Measurements from ENCODE around the gene DOCK9. TPM values are rescaled to one million over a fixed set of nuclear protein-coding genes. Genes with fewer than 3 reads are reported as not detected.

The DOCK9 gene
- polyA plus RNA-seq, 1 of the 3 experiments (the other 2 are of a cell fraction), result 16.6 TPM

DNA sequence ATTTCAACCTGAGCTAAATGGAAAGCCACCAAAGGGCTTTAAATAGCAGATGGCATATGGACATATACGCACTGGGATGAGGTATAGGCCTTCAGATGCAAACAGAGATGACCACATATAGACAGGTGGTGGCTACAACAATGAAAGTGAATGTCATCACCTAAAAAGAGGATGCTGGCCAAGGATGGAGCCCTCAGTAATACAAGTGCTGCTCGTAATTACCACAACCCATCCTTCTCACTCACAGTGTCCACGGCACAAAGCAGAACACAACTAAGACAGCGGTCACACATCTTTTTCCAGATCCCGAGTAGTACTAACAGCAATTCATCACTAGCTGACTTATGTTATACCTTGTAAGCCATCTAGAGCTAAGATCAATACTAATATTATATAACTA is 18.2 kb upstream of the DOCK9 start:
- 89% methylated on average over 5 of the region's 5 CpGs for WGBS (ENCODE audit: low lambda C conversion rate)
- DNase-seq, result no peak
- CTCF ChIA-PET, result no interaction called here

More for the DNA sequence above, 18.2 kb upstream of the DOCK9 start:
- POLR2A ChIA-PET, result no interaction called here
- Histone ChIP-seq H3K4me1 (ENCODE audit: control insufficient read depth in 1 of 2, insufficient read depth in 2 of 2, low read depth in 1 of 2, low read length in 1 of 2) (peaks cover 21 to 28% of the 10 kb centered on the region in 2 experiments; a peak in 3 of 4 replicates), H2AFZ (ENCODE audit: low read depth) (no peak overlapping the region), H3K27ac (ENCODE audit: low read depth in 2 of 2, low read length in 1 of 2) (no peak overlapping the region), H3K36me3 (replicated peaks in 1 of 2; ENCODE audit: control insufficient read depth in 1 of 2, insufficient read depth in 2 of 2, low read length in 1 of 2) (no peaks in the 10 kb centered on the region), H3K27me3 (ENCODE audit: insufficient read depth) (no peaks in the 10 kb centered on the region), H3K4me3 (ENCODE audit: low read depth in 2 of 2, low read length in 1 of 2) (no peak overlapping the region), H3K9ac (no peak overlapping the region), H3K9me3 (no peaks in the 10 kb centered on the region), H3K4me2 (no peak overlapping the region), H3F3A (replicated peaks; ENCODE audit: insufficient read depth) (no peaks in the 10 kb centered on the region), H3K9me2 (no peaks in the 10 kb centered on the region), H3K79me2 (ENCODE audit: insufficient read depth) (no peaks in the 10 kb centered on the region), H4K20me1 (ENCODE audit: insufficient read depth) (no peaks in the 10 kb centered on the region)
- no peak for TF ChIP-seq PBX3 (IDR thresholded peaks at IDR 0.05)
- no peak for TF ChIP-seq TAF1 (IDR thresholded peaks at IDR 0.05; ENCODE audit: borderline replicate concordance, low read depth, low read length)
- TF ChIP-seq FOSL2 (IDR thresholded peaks at IDR 0.05; ENCODE audit: borderline replicate concordance, low read depth), result no peak
- no peak for TF ChIP-seq NFIC (IDR thresholded peaks at IDR 0.05; ENCODE audit: borderline replicate concordance)
- no peak for TF ChIP-seq IRF3 (IDR thresholded peaks at IDR 0.05; ENCODE audit: low read depth, low read length)
- TF ChIP-seq NRF1 (IDR thresholded peaks at IDR 0.05; ENCODE audit: low read depth, low read length), result no peak
- TF ChIP-seq, protein P1, sequence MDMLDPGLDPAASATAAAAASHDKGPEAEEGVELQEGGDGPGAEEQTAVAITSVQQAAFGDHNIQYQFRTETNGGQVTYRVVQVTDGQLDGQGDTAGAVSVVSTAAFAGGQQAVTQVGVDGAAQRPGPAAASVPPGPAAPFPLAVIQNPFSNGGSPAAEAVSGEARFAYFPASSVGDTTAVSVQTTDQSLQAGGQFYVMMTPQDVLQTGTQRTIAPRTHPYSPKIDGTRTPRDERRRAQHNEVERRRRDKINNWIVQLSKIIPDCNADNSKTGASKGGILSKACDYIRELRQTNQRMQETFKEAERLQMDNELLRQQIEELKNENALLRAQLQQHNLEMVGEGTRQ (IDR thresholded peaks at IDR 0.05; ENCODE audit: borderline replicate concordance, low read depth, low read length), result no peak
- TF ChIP-seq JUND (IDR thresholded peaks at IDR 0.05), result no peak
- TF ChIP-seq MEF2A (IDR thresholded peaks at IDR 0.05; ENCODE audit: borderline replicate concordance, low read depth), result no peak
- no peak for TF ChIP-seq POLR2AphosphoS5 (IDR thresholded peaks at IDR 0.05; ENCODE audit: low read depth, low read length)
- TF ChIP-seq, protein P2, sequence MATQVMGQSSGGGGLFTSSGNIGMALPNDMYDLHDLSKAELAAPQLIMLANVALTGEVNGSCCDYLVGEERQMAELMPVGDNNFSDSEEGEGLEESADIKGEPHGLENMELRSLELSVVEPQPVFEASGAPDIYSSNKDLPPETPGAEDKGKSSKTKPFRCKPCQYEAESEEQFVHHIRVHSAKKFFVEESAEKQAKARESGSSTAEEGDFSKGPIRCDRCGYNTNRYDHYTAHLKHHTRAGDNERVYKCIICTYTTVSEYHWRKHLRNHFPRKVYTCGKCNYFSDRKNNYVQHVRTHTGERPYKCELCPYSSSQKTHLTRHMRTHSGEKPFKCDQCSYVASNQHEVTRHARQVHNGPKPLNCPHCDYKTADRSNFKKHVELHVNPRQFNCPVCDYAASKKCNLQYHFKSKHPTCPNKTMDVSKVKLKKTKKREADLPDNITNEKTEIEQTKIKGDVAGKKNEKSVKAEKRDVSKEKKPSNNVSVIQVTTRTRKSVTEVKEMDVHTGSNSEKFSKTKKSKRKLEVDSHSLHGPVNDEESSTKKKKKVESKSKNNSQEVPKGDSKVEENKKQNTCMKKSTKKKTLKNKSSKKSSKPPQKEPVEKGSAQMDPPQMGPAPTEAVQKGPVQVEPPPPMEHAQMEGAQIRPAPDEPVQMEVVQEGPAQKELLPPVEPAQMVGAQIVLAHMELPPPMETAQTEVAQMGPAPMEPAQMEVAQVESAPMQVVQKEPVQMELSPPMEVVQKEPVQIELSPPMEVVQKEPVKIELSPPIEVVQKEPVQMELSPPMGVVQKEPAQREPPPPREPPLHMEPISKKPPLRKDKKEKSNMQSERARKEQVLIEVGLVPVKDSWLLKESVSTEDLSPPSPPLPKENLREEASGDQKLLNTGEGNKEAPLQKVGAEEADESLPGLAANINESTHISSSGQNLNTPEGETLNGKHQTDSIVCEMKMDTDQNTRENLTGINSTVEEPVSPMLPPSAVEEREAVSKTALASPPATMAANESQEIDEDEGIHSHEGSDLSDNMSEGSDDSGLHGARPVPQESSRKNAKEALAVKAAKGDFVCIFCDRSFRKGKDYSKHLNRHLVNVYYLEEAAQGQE (IDR thresholded peaks at IDR 0.05; ENCODE audit: low read depth, low read length), result no peak
- TF ChIP-seq RCOR1 (IDR thresholded peaks at IDR 0.05; ENCODE audit: low read length), result no peak
- no peak for TF ChIP-seq CHD2 (IDR thresholded peaks at IDR 0.05; ENCODE audit: low read length, partially characterized antibody)
- TF ChIP-seq, protein P3, sequence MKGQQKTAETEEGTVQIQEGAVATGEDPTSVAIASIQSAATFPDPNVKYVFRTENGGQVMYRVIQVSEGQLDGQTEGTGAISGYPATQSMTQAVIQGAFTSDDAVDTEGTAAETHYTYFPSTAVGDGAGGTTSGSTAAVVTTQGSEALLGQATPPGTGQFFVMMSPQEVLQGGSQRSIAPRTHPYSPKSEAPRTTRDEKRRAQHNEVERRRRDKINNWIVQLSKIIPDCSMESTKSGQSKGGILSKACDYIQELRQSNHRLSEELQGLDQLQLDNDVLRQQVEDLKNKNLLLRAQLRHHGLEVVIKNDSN (IDR thresholded peaks at IDR 0.05; ENCODE audit: borderline replicate concordance, low read depth), result no peak

Data from SK-N-SH (cell line).